ENCODE data around the gene PNPLA2.

The PNPLA2 gene

DNA sequence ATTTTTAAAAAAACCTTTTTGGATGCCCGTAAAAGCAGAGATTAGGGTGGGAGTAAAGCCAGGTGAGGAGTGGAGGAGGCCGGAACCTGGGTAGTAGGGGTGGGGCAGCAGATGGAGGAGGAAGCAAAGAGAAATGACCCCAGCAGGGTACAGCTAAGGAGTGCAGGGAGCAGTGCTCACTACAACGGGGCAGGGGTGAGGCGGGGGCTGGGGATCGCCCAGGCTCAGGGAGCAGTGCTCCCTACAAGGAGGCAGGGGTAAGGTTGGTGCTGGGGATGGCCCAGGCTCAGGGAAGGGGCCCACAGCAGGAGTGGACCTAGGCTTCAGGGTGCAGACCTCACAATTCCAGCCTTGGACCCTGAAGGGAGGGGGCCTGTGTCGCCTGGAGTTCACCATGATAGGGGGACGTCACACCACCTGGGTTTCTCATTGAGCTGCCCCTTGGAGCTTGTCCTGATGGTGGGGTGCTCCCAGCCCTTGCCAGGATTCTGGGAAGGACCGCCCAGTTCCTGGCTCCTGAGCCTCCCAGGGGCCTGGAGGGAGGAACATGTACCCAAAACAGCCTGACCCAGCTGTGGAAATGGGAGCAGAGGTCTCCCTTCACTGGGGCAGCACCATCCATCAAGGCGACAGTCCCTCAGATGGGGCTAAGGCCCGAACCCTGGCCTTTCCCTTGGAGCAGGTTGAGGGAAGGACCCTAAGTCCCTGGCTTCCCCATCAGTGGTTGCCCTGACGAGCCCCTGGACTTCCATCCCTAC lies 2.9 kb upstream of the PNPLA2 start:
- no peak for DNase-seq (ENCODE audit: low spot score)

DNA sequence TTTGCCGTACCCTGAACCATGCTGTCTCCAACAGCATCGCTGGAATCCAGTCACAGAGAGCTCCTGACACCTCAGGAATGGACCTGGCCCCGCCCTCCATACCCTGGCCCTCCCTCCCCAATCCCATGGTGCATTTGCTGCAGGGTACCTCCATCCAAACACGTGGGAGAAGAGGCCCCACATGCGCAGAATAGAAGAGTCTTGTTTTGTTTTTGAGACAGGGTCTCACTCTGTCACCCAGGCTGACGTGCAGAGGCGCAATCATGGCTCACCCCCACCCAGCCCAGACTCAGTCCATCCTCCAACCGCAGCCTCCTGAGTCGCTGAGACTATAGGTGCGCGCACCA lies 2.3 kb upstream of the PNPLA2 start:
- DNase-seq (ENCODE audit: low spot score) = no peak

DNA sequence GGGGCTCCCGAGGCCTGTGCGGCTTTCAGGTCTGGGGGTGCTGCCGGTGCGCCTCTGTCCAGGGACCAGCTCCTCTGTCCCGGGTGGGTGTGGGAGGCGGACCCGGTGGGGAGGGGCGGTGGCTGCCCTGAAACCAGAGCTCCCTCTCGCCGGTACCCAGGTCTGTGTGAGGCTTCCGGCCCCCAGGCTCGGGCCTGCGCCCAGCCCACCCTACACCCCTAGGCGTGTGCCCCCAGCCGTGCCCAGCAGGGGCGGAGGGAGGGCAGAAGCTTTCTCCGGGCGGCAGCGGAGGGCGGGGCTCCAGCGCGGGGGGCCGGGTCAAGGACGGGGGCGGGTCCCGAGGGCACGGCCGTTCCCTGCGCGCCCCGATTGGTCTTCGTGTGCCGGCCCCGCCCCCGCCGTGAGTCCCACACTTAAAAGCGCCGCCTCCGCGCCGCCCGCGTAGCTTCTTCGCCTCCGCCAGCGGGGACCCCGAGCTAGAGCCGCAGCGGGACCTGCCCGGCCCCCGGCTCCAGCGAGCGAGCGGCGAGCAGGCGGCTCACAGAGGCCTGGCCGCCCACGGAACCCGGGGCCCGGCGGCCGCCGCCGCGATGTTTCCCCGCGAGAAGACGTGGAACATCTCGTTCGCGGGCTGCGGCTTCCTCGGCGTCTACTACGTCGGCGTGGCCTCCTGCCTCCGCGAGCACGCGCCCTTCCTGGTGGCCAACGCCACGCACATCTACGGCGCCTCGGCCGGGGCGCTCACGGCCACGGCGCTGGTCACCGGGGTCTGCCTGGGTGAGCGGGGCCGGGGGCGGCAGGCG lies 616 bp downstream of the PNPLA2 start:
- DNase-seq (ENCODE audit: low spot score) = peak; percentile 84

DNA sequence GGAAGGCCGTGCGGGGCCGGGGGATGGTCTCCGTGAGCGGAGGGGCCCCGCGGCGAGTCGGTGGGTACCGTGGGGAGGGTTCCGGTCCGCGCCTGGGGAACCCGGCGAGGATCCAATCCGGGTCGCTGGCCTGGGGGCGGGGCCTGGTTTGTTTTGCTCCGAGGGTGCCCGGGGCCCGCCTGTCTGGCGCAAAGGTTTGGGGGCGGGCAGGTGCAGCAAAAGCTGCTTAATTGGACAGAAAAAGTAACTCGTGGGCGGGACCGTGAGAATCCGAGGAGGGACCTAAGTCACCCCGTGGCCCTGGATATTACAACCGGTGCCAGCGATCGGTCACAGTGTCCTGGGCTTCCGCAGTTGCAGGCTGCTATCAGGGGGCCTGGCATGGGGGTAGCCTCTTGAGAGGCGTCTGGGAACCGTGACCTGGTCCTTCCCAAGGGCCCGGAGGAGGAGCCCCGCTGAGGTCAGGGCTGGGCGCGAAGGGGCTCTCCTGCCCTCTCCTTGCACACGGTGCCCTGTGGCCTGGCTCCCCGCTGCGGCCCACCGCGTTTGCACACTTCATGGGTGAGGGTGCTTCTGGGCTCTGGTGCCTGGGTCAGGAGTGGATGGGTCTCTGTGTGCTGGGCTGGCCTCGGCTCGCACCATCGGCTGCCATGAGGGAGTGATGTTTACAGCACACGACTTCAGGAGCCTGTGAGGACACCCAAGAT lies 1.4 kb downstream of the PNPLA2 start:
- peak; percentile 84 for DNase-seq (ENCODE audit: low spot score)

DNA sequence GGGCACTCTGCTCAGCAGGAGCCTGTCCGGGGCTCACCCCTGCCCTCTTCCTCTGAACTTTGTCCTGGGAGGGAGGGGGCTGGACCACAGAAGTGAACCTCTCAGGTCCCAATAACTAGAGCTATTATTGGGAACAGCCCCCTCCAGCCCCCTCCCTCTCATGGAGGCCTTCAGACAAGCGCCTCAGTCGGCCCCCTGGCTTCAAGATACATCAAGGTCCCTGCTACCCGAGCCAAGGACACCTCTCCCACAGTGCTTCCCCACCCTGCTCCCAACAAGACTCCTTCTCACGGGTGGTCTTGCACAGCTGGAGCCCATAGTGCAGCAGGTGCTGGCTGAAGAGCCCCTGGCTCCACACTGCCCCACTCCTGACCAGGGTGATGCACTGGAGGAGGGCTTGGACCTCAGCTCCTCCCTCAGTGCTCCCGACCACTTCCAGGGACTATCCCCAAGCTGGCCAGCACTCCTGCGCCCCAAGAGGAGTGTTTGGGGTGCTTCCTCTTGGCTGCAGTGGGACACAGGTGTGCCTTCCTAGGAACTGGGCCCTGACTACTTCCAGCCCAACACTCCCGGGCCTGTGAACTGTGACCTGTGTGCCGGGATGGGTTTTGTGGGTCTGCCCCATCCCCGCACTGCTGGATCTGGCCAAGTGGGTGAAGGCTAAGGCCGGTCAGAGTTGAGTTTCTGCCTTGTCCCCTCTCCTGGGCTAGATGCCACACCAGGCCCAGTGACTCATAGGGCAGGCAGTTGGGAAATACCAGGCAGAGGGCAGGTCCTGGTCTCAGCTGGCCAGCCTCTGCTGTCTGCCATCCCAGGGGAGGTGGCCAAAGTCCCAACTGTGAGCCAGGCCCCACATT lies 2.2 kb downstream of the PNPLA2 start:
- no peak for DNase-seq (ENCODE audit: low spot score)

DNA sequence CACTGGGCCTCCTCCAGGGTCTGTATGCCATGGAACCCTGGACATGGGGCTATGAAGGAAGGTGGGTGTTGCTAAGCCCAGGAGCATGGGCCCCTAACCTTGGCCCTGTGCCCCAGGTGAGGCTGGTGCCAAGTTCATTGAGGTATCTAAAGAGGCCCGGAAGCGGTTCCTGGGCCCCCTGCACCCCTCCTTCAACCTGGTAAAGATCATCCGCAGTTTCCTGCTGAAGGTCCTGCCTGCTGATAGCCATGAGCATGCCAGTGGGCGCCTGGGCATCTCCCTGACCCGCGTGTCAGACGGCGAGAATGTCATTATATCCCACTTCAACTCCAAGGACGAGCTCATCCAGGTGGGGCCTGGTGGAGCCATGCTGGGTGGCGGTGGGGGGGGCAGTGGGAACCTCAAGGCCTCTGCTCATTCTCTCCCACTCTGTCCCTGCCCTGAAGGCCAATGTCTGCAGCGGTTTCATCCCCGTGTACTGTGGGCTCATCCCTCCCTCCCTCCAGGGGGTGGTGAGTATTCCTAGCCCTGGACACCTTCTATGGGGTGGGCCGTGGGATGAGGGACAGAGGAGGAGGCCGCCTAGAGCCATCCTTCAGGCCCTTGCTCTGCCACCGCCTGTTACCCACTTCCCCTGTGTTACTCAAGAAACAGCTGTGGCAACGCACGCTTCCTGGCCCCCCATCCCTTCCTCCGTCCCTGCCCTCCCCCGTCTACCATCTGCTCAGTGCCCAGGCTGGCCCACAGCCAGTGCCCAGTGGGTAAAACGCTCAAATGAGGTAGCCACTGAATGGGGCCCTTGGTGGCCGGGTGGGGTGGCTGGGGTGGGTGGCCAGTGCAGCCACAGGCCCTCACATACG lies 3.0 kb downstream of the PNPLA2 start:
- DNase-seq (ENCODE audit: low spot score) = no peak

DNA sequence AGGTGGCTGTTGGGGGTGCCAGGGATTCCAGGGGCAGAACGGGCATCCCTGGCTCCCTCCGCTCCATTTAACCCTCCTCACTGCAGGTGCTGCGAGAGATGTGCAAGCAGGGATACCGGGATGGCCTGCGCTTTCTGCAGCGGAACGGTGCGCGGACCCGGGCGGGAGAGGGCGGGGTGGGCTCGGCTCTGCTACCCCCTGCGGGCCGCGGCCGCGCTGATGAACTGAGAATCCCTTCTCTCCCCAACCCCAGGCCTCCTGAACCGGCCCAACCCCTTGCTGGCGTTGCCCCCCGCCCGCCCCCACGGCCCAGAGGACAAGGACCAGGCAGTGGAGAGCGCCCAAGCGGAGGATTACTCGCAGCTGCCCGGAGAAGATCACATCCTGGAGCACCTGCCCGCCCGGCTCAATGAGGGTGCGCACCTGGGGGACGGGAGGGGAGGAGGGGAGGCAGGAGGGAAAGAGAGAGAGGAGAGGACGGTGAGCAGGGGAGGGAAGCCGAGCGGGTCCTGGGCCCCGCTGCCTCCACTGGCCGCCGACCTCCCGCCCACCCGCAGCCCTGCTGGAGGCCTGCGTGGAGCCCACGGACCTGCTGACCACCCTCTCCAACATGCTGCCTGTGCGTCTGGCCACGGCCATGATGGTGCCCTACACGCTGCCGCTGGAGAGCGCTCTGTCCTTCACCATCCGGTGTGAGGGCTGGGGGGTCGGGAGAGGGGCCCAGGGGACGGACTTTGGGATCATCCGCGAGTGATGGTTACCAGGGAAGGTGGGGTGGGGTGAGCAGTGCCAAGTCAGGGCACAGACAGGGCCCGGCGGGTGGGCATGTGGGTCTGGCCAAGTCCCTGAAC lies 5.0 kb downstream of the PNPLA2 start:
- no peak for DNase-seq (ENCODE audit: low spot score)

DNA sequence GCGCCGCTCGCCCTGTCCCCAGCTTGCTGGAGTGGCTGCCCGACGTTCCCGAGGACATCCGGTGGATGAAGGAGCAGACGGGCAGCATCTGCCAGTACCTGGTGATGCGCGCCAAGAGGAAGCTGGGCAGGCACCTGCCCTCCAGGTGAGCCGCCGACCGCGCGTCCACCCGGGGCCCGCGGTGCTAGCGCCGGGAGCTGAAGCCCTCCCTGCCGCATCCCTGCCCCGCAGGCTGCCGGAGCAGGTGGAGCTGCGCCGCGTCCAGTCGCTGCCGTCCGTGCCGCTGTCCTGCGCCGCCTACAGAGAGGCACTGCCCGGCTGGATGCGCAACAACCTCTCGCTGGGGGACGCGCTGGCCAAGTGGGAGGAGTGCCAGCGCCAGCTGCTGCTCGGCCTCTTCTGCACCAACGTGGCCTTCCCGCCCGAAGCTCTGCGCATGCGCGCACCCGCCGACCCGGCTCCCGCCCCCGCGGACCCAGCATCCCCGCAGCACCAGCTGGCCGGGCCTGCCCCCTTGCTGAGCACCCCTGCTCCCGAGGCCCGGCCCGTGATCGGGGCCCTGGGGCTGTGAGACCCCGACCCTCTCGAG lies 5.7 kb downstream of the PNPLA2 start:
- no peak for DNase-seq (ENCODE audit: low spot score)

DNA sequence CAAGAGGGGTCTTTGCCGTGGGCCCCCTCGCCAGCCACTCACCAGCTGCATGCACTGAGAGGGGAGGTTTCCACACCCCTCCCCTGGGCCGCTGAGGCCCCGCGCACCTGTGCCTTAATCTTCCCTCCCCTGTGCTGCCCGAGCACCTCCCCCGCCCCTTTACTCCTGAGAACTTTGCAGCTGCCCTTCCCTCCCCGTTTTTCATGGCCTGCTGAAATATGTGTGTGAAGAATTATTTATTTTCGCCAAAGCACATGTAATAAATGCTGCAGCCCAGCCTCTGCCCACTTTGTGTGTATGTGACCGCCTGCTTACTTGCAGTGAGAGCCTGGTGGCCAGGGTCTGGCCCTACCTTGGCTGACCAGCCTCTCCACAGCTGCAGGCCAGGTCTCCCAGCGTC lies 6.2 kb downstream of the PNPLA2 start:
- DNase-seq (ENCODE audit: low spot score) = no peak

DNA sequence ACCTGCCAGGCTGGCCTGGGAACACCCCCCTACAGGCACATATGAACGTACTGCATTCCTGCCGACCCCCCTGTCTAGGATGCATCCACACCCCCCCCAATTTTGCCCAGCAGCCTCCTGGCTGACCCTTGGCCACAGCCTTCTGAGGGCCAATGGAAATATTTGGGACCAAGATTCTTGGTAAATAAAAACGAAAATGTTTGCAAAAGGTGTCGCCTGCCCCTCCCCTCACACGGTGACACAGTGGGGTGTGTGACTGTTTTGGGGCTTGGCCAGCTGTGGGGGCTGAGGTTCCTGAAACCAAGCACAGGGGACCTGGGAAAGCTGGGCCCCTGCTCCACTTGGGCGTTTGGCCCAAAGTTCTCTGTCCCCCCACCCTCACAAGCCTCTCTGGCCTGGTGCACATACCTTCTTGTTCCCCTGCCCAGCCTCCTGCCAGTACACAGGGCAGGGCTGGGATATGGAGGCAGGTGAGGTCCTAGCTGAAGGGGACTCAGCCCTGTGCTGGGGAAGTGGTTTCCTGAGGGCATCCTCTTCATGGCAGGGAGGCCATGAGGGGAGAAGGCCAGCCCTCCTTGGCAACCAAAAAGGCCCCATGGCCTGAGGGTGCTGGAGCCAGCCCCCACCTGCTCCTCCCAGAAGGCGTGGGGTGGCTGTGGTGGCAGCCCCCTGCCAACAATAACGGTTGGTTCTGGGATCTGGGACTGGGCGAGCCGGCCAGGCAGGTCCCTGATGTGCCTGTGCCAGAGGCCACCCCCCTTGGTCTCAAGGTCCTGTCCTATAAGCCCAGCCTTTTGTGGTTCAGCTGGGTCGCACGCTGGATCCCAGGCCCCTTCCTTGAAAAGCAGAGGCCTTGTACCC lies 6.9 kb downstream of the PNPLA2 start:
- no peak for DNase-seq (ENCODE audit: low spot score)

DNA sequence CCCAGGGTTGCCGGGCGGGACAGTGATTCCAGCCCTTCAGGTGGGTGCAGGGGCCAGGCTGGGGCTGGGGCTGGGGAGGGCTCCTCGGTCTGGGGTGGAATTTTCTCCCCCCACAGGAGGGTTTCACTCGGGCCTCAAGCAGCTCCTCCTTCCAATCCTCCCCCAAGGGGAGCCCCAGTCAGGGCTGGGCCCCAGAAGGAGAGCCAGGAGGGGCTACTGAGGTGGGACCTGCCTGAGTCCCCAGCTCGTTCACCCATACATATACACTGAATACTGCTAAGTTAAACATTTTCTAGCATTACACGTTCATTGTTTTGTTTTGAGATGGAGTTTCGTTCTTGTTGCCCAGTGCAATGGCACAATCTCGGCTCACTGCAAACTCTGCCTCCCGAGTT lies 7.5 kb downstream of the PNPLA2 start:
- DNase-seq (ENCODE audit: low spot score) = no peak

DNA sequence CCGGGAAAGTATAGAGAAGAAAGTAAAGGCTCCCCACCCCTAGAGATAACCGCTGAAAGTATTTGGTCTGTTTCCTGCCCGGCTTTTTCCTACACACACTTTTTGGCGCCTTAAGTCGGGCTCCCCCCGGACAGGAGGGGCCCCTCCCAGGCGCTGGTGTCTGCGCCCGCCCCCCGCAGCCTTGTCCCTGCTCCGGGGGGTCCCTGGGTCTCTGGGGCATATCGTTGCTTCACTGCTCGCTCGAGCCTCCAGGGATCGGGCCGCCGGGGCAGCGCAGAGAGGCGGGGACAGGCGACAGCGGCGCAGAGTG lies 8.1 kb downstream of the PNPLA2 start:
- DNase-seq (ENCODE audit: low spot score) = no peak

DNA sequence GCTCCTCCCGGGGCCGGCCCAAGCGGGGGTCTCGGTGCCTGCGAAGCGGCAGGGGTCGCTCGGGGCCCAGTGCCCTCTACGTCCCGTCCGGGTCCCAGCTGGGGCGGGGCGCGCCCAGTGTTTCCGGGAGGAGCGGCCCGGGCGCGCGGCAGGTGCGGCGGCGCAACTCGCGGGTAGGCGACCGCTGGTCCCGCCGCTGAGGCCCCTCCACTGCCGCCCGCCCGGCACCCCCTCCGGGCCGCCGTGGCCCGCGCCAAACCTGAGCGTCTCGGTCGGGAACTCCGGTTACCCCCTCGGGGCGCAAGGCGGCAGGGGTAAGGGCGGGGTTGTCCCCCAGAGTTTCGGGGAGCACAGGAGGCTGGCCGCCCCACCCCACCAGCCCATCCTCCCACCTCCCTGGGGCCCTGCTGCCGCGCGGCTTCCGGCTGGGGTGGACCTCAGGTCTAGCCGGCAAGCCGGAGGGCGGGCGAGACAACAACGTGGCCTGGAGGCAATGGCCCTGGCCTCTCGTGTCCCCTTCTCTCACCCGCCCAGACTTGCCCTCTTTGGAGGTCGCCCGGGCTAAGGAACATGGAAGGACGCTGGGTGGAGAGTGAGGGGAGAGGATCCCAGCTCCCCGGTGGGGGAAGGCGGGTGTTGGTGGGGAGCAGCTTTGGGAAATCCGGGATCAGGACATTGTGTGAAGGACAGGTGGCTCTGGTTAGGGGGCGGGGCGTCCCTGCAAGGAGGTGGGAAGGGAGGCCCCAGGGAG lies 8.6 kb downstream of the PNPLA2 start:
- peak; percentile 74 for DNase-seq (ENCODE audit: low spot score)

DNA sequence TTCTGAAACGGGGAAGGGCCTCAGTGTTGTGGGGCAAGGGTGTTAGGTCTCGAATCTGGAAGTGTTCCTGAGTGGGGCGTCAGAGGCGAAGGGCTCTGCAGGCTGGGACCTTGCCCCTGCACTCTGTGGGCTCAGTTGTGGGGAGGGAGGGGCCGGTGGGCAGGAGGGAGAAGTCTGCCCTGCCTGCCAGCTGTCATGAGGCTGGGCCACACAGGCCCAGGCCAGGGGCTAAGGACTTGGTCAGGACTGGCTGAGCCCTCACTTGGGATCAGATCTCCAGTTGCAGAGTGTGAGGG lies 9.1 kb downstream of the PNPLA2 start, which contains the start of gene CRACR2B:
TSS of gene CRACR2B (plus strand) at position 23 of the 296 bp plus-strand sequence. CDS start 689 bp downstream, outside the sequence.
- no peak for DNase-seq (ENCODE audit: low spot score)

DNA sequence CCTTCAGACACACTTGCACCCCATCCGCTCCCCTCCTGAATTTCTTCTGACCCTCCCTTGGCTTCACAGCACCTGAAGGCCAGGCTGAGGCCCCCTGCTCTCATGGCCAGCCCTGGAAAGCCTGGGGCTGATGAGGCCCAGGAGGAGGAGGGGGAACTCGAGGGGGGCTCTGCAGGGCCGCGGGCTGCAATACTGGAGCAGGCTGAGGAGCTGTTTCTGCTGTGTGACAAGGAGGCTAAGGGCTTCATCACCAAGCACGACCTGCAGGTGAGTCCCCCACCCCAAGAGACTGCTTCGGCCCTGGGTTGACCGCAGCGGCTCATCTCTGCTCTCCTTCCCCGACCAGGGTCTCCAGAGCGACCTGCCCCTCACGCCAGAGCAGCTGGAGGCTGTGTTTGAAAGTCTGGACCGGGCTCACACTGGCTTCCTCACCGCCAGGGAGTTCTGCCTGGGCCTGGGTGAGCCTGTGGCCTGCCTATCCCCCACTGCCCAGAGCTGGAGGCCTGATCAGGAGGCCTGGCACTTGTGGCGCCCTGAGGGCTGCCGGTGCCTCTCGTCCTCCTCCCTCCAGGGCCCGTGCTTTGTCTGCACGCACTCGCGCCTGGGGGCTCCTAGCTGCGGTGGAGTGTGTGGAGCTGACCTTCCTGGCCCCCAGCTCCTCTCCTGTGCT lies 9.9 kb downstream of the PNPLA2 start:
- DNase-seq (ENCODE audit: low spot score) = peak; percentile 75

DNA sequence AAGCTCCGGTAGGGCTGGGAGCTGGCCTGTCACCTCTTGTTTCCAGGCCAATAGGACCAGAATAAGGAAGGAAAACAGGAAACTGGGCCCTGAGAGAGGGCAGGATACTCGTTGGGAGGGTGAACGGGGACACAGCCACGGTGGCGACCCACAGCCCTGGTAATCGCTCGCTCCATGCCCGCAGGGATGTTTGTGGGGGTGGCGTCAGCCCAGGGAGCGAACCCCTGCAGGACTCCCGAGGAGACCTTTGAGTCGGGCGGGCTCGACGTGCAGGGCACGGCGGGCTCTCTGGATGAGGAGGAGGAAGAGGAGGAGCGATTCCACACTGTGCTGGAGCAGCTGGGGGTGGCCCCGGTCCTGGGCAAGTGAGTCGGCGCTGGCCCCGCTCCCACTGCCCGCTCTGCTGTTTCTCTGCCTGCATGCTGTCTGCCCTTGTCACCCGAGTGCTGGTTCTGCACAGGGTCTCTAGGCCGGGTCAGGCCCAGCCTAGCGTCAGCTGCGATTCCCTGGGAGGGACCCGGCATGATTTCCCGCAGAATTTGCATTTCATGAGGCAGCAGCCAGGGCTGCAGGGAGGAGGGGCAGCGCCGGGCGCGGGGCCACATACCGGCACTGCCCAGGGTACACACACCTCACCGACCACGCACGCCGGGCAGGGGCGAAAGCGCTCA lies 10.6 kb downstream of the PNPLA2 start:
- no peak for DNase-seq (ENCODE audit: low spot score)

DNA sequence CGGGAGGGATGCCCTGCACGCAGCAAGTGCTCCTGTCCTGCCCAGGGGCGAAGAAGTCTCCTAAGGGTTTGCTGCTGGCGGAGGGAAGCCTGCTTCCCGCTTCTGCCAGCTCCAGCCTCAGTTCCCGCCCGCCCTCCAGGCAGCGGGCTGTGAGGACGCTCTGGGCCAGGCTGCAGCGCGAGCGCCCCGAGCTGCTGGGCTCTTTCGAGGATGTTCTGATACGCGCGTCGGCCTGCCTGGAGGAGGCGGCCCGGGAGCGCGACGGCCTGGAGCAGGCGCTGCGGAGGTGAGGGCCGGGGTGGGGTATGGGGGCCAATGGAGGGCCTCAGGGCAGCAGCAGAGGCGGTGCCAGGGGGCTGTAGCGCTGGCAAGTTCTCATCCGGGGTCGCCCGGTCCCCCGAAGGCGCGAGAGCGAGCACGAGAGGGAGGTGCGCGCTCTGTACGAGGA lies 11.2 kb downstream of the PNPLA2 start:
- no peak for DNase-seq (ENCODE audit: low spot score)

All from SK-N-DZ (cell line).